IMR-90 (cell line): ENCODE data around the gene ATXN1. TPM values are rescaled to one million over a fixed set of nuclear protein-coding genes. Genes with fewer than 3 reads are reported as not detected.

Experiments
- ATAC-seq: fragments of 200-7000 bp; cut with Tn5 transposase; 2 replicates; pipeline ENCODE4 v1.9.1; 2020; ENCODE audit warnings: low read depth, mild to moderate bottlenecking, moderate library complexity
- BruUV-seq: library from RNA; stranded (reverse); fragments of 400-500 nt; replicated peaks from 2 replicates; lab custom pipeline; 2021; lab: Mats Ljungman, UMichigan
- CTCF ChIA-PET: fragments of 300-600 bp; formaldehyde crosslinking; extraction: SDS; loops from one replicate; lab custom pipeline; 2021; ENCODE audit warnings: antibody characterized with exemption; lab: Yijun Ruan, JAX
- POLR2A ChIA-PET: fragments of 300-600 bp; sonication (Branson Sonifier 250); formaldehyde crosslinking; loops from one replicate; lab custom pipeline; 2022; ENCODE audit warnings: antibody characterized with exemption; ENCODE audit not compliant: unreplicated experiment; lab: Charles Lee
- DNase-seq: peaks from one replicate; pipeline ENCODE4 v3.0.0; 2013
- H2AFZ ChIP-seq: replicated peaks from 2 replicates; pipeline ENCODE3; 2013; ENCODE audit warnings: low read length, mild to moderate bottlenecking; ENCODE audit not compliant: poor library complexity
- H2AK5ac ChIP-seq: 2 replicates; pipeline ENCODE4 v1.6.1; 2013; ENCODE audit warnings: low read depth, low read length, inconsistent platforms
- H2AK9ac ChIP-seq: replicated peaks from 2 replicates; pipeline ENCODE3; 2013; ENCODE audit warnings: mild to moderate bottlenecking, low read depth, low read length, moderate library complexity; ENCODE audit not compliant: poor library complexity
- H2BK120ac ChIP-seq: 2 replicates; pipeline ENCODE4 v1.6.1; 2013; ENCODE audit warnings: low read depth, low read length, inconsistent platforms
- H2BK15ac ChIP-seq: 3 replicates; pipeline ENCODE4 v1.6.1; 2013; ENCODE audit warnings: low read depth, low read length, inconsistent platforms
- H2BK20ac ChIP-seq: 2 replicates; pipeline ENCODE4 v1.6.1; 2013; ENCODE audit warnings: low read depth, mild to moderate bottlenecking, inconsistent platforms, low read length, moderate library complexity
- H2BK5ac ChIP-seq: 2 replicates; pipeline ENCODE4 v1.6.1; 2013; ENCODE audit warnings: mild to moderate bottlenecking, low read depth, low read length, inconsistent platforms; ENCODE audit not compliant: poor library complexity, severe bottlenecking
- H3K14ac ChIP-seq: replicated peaks from 2 replicates; pipeline ENCODE4 v1.6.1; 2013; ENCODE audit warnings: low read depth, low read length, inconsistent platforms
- H3K18ac ChIP-seq: 2 replicates; pipeline ENCODE4 v1.6.1; 2013; ENCODE audit warnings: low read depth, low read length, control low read depth
- H3K23ac ChIP-seq: 2 replicates; pipeline ENCODE4 v1.6.1; 2013; ENCODE audit warnings: low read depth, low read length, inconsistent platforms
- H3K27ac ChIP-seq: 2 replicates; pipeline ENCODE4 v1.5.1; 2013; ENCODE audit warnings: mild to moderate bottlenecking, control low read depth, low read length; ENCODE audit not compliant: insufficient read depth
- H3K27me3 ChIP-seq: 2 replicates; pipeline ENCODE4 v1.6.1; 2013; ENCODE audit warnings: low read length; ENCODE audit not compliant: control insufficient read depth, insufficient read depth
- H3K36me3 ChIP-seq: 2 replicates; pipeline ENCODE4 v1.6.1; 2013; ENCODE audit warnings: low read length, mixed read lengths; ENCODE audit not compliant: control insufficient read depth, insufficient read depth
- H3K4ac ChIP-seq: 2 replicates; pipeline ENCODE4 v1.6.1; 2013; ENCODE audit warnings: low read depth, low read length, inconsistent platforms
- H3K4me1 ChIP-seq: 2 replicates; pipeline ENCODE4 v1.6.1; 2013; ENCODE audit warnings: low read length, mixed read lengths; ENCODE audit not compliant: control insufficient read depth, insufficient read depth
- H3K4me2 ChIP-seq: 2 replicates; pipeline ENCODE4 v1.6.1; 2013; ENCODE audit warnings: low read depth, mild to moderate bottlenecking, control low read depth, low read length, moderate library complexity
- H3K4me3 ChIP-seq: 2 replicates; pipeline ENCODE4 v1.5.1; 2013; ENCODE audit warnings: low read depth, mild to moderate bottlenecking, control low read depth, low read length, moderate library complexity; ENCODE audit not compliant: insufficient read depth
- H3K56ac ChIP-seq: 2 replicates; pipeline ENCODE4 v1.6.1; 2013; ENCODE audit warnings: low read length, inconsistent platforms; ENCODE audit not compliant: insufficient read depth; ENCODE audit errors: extremely low read depth
- H3K79me1 ChIP-seq, 2 experiments: 2 replicates each; pipeline ENCODE4 v1.6.1; 2013; ENCODE audit warnings: low read length in 2 of 2, inconsistent platforms in 1 of 2, low read depth in 1 of 2
- H3K9ac ChIP-seq: 2 replicates; pipeline ENCODE4 v1.6.1; 2013; ENCODE audit warnings: low read depth, low read length, control low read depth
- H3K9me1 ChIP-seq: 2 replicates; pipeline ENCODE4 v1.6.1; 2013; ENCODE audit warnings: low read length, inconsistent platforms; ENCODE audit not compliant: insufficient read depth
- H3K9me3 ChIP-seq: 2 replicates; pipeline ENCODE4 v1.6.1; 2013; ENCODE audit warnings: low read length; ENCODE audit not compliant: control insufficient read depth, insufficient read depth
- H4K20me1 ChIP-seq: 2 replicates; pipeline ENCODE4 v1.6.1; 2013; ENCODE audit warnings: low read length, inconsistent platforms; ENCODE audit not compliant: insufficient read depth
- H4K5ac ChIP-seq: 2 replicates; pipeline ENCODE4 v1.6.1; 2013; ENCODE audit warnings: mild to moderate bottlenecking, low read depth, low read length, control low read depth
- H4K8ac ChIP-seq, 2 experiments: 2 replicates each; pipeline ENCODE4 v1.6.1; 2013; ENCODE audit warnings: low read depth in 2 of 2, low read length in 2 of 2, control low read depth in 1 of 2, inconsistent platforms in 1 of 2
- H4K91ac ChIP-seq: 2 replicates; pipeline ENCODE4 v1.6.1; 2013; ENCODE audit warnings: low read depth, low read length, inconsistent platforms; ENCODE audit not compliant: insufficient read depth
- BHLHE40 ChIP-seq: fragments of 150-350 bp; IDR thresholded peaks from 2 replicates; pipeline ENCODE4 v1.6.1; 2016; ENCODE audit warnings: mild to moderate bottlenecking, low read depth, low read length
- CEBPB ChIP-seq: IDR thresholded peaks from 2 replicates; pipeline ENCODE4 v1.6.1; 2012; ENCODE audit warnings: low read depth, low read length, improper control_type of control experiment
- CHD1 ChIP-seq: IDR thresholded peaks from 2 replicates; pipeline ENCODE4 v1.6.1; 2012; ENCODE audit warnings: low read depth, low read length, improper control_type of control experiment
- FOS ChIP-seq: fragments of 150-350 bp; IDR thresholded peaks from 2 replicates; pipeline ENCODE4 v1.6.1; 2016; ENCODE audit warnings: low read depth, low read length
- MAFK ChIP-seq: IDR thresholded peaks from 2 replicates; pipeline ENCODE4 v1.6.1; 2012; ENCODE audit warnings: low read depth, low read length, improper control_type of control experiment
- MXI1 ChIP-seq: IDR thresholded peaks from 2 replicates; pipeline ENCODE4 v1.6.1; 2012; ENCODE audit warnings: low read depth, mild to moderate bottlenecking, low read length, moderate library complexity, borderline replicate concordance
- POLR2A ChIP-seq: IDR thresholded peaks from 2 replicates; pipeline ENCODE4 v1.6.1; 2012; ENCODE audit warnings: mild to moderate bottlenecking, low read depth, low read length
- RAD21 ChIP-seq: IDR thresholded peaks from 2 replicates; pipeline ENCODE4 v1.6.1; 2012; ENCODE audit warnings: low read length, improper control_type of control experiment
- RCOR1 ChIP-seq: IDR thresholded peaks from 2 replicates; pipeline ENCODE4 v1.6.1; 2012; ENCODE audit warnings: mild to moderate bottlenecking, low read length, improper control_type of control experiment; ENCODE audit not compliant: insufficient replicate concordance
- RFX5 ChIP-seq: IDR thresholded peaks from 2 replicates; pipeline ENCODE4 v1.8.0; 2012; ENCODE audit warnings: low read depth, mild to moderate bottlenecking, low read length, moderate library complexity
- SMC3 ChIP-seq: fragments of 150-350 bp; IDR thresholded peaks from 2 replicates; pipeline ENCODE4 v1.6.1; 2016; ENCODE audit warnings: low read depth, mild to moderate bottlenecking, antibody characterized with exemption, low read length, moderate library complexity
- USF2 ChIP-seq: fragments of 150-350 bp; IDR thresholded peaks from 2 replicates; pipeline ENCODE4 v1.6.1; 2017; ENCODE audit warnings: mild to moderate bottlenecking, antibody characterized with exemption, low read length, low read depth
- WGBS, 2 experiments: methylation state at CpG; one replicate each; pipeline versions ENCODE4 v1.1.5 to v1.1.7; 2013; ENCODE audit warnings: missing lambda C conversion rate in 2 of 2; ENCODE audit not compliant: insufficient read length in 1 of 2; ENCODE audit errors: extremely low coverage in 2 of 2; 5-methylcytosine and 5-hydroxymethylcytosine counted together
- dilution Hi-C: fragments of 300-500 bp; cut with HindIII; formaldehyde crosslinking; loops from one replicate; pipeline ENCODE4 v1.14.3; 2018; ENCODE audit warnings: low sequenced_read_pairs; ENCODE audit not compliant: unreplicated experiment
- in situ Hi-C: fragments of 300-500 bp; cut with MboI; formaldehyde crosslinking; loops from 3 replicates; pipeline ENCODE4 v1.14.3; 2019; ENCODE audit warnings: low sequenced_read_pairs, inconsistent platforms, mixed read lengths
- intact Hi-C: fragments of 100-400 bp; cut with micrococcal nuclease; formaldehyde crosslinking; loops from 2 replicates; pipeline ENCODE4 v1.10.0; 2022
- polyA plus RNA-seq, 3 experiments: library from polyadenylated mRNA; depleted of rRNA; stranded (reverse); fragments of >200 nt; gene quantifications; 2 replicates each; pipeline ENCODE4 v1.2.3, GENCODE V29; 2012; ENCODE audit warnings: low replicate concordance in 1 of 3
- total RNA-seq: library from RNA; depleted of rRNA; stranded (reverse); fragments of >200 nt; gene quantifications from 2 replicates; pipeline ENCODE4 v1.2.3, GENCODE V29; 2012
- TF ChIP-seq, protein P1 (sequence below): conservative IDR thresholded peaks from 2 replicates; pipeline ENCODE4 v1.5.1; 2012; ENCODE audit warnings: mild to moderate bottlenecking, low read depth, low read length, improper control_type of control experiment
- TF ChIP-seq, protein P2 (sequence below): fragments of 150-350 bp; IDR thresholded peaks from 2 replicates; pipeline ENCODE4 v1.6.1; 2016; ENCODE audit warnings: low read depth, mild to moderate bottlenecking, low read length, moderate library complexity, borderline replicate concordance

The ATXN1 gene
- total and polyA plus RNA-seq, 2 of the 4 experiments (the other 2 are of a cell fraction), result 7.3 to 11.1 TPM

GRCh38 chr6:16419636-16420336 is 341.5 kb downstream of the ATXN1 start (continued):
- TF ChIP-seq FOS, result no peak

- H3K27ac ChIP-seq, result no peak overlapping the region
- H2BK15ac ChIP-seq, result no peak overlapping the region
- no peak overlapping the region for H3K18ac ChIP-seq
- H3K4me2 ChIP-seq, result no peak overlapping the region
- H3K4me1 ChIP-seq, result peaks cover 10% of the 10 kb centered on the region
- H3K27me3 ChIP-seq, result no peaks in the 10 kb centered on the region
- intact Hi-C loops (no loop called here), dilution Hi-C loops (no loop called here), in situ Hi-C loops (no loop called here)
- WGBS, 2 experiments, result no CpG with 5 or more reads among the region's 2 CpGs
- DNase-seq (no peak), ATAC-seq (no peak)
- H3K56ac ChIP-seq, result no peak overlapping the region
- H4K5ac ChIP-seq, result no peak overlapping the region
- no peak overlapping the region for H2BK5ac ChIP-seq
- H3K4ac ChIP-seq, result no peak overlapping the region
- ChIA-PET CTCF (no interaction called here), POLR2A (no interaction called here)
- H2BK120ac ChIP-seq, result no peak overlapping the region
- H2AFZ ChIP-seq, result no peak overlapping the region
- H4K20me1 ChIP-seq, result no peaks in the 10 kb centered on the region
- no peak overlapping the region for H2BK20ac ChIP-seq
- H3K23ac ChIP-seq, result no peak overlapping the region
- no peak overlapping the region for H4K91ac ChIP-seq
- no peaks in the 10 kb centered on the region for H3K36me3 ChIP-seq
- H3K9me1 ChIP-seq, result peaks cover 8% of the 10 kb centered on the region
- H2AK9ac ChIP-seq, result no peak overlapping the region
- H2AK5ac ChIP-seq, result no peak overlapping the region
- no TSS peak for BruUV-seq
- H3K4me3 ChIP-seq, result no peak overlapping the region
- no peak overlapping the region for H4K8ac ChIP-seq
- peaks cover 0 to 16% of the 10 kb centered on the region in 2 experiments; a peak in 2 of 4 replicates for H3K79me1 ChIP-seq
- no peak overlapping the region for H3K14ac ChIP-seq
- no peaks in the 10 kb centered on the region for H3K9me3 ChIP-seq
- H3K9ac ChIP-seq, result no peak overlapping the region
- TF ChIP-seq CHD1 (no peak), MXI1 (no peak), FOS (no peak), BHLHE40 (no peak), SMC3 (no peak), CEBPB (no peak), MAFK (no peak), POLR2A (no peak), RAD21 (no peak), RCOR1 (no peak), USF2 (no peak), RFX5 (no peak)
- TF ChIP-seq, protein P1, sequence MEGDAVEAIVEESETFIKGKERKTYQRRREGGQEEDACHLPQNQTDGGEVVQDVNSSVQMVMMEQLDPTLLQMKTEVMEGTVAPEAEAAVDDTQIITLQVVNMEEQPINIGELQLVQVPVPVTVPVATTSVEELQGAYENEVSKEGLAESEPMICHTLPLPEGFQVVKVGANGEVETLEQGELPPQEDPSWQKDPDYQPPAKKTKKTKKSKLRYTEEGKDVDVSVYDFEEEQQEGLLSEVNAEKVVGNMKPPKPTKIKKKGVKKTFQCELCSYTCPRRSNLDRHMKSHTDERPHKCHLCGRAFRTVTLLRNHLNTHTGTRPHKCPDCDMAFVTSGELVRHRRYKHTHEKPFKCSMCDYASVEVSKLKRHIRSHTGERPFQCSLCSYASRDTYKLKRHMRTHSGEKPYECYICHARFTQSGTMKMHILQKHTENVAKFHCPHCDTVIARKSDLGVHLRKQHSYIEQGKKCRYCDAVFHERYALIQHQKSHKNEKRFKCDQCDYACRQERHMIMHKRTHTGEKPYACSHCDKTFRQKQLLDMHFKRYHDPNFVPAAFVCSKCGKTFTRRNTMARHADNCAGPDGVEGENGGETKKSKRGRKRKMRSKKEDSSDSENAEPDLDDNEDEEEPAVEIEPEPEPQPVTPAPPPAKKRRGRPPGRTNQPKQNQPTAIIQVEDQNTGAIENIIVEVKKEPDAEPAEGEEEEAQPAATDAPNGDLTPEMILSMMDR, result no peak
- TF ChIP-seq, protein P2, sequence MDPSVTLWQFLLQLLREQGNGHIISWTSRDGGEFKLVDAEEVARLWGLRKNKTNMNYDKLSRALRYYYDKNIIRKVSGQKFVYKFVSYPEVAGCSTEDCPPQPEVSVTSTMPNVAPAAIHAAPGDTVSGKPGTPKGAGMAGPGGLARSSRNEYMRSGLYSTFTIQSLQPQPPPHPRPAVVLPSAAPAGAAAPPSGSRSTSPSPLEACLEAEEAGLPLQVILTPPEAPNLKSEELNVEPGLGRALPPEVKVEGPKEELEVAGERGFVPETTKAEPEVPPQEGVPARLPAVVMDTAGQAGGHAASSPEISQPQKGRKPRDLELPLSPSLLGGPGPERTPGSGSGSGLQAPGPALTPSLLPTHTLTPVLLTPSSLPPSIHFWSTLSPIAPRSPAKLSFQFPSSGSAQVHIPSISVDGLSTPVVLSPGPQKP, result no peak
These were observed 343.1 kb downstream of the ATXN1 start for GRCh38 chr6:16418151-16418550.
